A172 (cell line): ENCODE measurements around the gene ZBTB24. TPM values are rescaled to one million over a fixed set of nuclear protein-coding genes. Genes with fewer than 3 reads are reported as not detected.
A peak's percentile ranks its signal among the peaks of the same experiment; 100 is the strongest.
"Not testable (repeated sequence)": the region's sequence is repeated elsewhere in the genome, so short reads cannot be mapped to it uniquely, and the experiment has no call there.

Experiments
- DNase-seq: peaks from one replicate; pipeline ENCODE4 v3.0.0-alpha.2; 2015; ENCODE audit warnings: low spot score
- total RNA-seq: library from RNA; depleted of rRNA; stranded (reverse); fragments of >200 nt; shearing (Covaris generic); gene quantifications from 2 replicates; pipeline ENCODE4 v1.2.3, GENCODE V29; 2014

The ZBTB24 gene
- total RNA-seq, 1 experiment from 2014 or later: 9.8 TPM

GRCh38 chr6:109471105-109471810, 11.8 kb downstream of the ZBTB24 start:
- DNase-seq: no peak

- no peak for DNase-seq
Measured at GRCh38 chr6:109469591-109470189, 13.3 kb downstream of the ZBTB24 start.

DNA sequence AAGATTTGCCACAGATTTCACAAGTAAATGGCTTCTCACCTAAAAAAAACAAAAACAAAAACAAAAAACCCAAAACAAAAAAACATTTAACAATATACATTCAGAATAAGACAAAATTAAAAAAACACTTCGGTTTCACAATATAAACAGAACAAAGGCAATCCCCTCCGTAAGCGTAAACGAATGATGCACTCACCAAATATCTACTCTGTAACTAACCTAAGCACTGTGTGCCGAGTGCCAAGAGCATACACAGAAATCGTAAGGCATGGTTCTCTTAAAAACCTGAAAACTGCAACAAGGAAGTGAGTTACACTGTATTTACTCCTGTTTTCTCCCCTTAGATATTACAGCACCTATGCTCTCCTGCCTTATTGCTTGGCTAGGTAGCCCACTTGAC, 15.3 kb downstream of the ZBTB24 start:
- no peak for DNase-seq

GRCh38 chr6:109466212-109466923, 16.7 kb downstream of the ZBTB24 start:
- DNase-seq: no peak

DNA sequence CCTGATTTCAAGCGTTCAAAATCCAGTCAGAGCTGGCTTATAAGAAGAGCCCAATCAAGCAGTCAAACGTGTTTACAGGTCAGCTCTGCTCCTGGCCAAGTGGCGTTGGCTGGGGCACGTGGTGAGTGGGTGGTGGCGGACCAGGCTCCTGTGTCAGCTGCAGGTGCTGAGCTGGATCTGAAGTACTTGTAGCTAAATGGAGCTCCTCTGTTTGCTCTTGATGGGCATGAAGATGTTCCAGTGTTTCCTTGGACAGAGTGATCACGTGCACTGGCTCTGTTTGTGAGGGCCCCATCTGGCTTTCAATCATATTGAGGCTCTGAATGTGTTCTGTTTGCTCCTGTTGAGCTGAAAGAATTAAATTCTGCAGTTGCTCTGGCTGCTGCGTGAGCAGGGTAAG, 17.2 kb downstream of the ZBTB24 start:
- no peak for DNase-seq

DNA sequence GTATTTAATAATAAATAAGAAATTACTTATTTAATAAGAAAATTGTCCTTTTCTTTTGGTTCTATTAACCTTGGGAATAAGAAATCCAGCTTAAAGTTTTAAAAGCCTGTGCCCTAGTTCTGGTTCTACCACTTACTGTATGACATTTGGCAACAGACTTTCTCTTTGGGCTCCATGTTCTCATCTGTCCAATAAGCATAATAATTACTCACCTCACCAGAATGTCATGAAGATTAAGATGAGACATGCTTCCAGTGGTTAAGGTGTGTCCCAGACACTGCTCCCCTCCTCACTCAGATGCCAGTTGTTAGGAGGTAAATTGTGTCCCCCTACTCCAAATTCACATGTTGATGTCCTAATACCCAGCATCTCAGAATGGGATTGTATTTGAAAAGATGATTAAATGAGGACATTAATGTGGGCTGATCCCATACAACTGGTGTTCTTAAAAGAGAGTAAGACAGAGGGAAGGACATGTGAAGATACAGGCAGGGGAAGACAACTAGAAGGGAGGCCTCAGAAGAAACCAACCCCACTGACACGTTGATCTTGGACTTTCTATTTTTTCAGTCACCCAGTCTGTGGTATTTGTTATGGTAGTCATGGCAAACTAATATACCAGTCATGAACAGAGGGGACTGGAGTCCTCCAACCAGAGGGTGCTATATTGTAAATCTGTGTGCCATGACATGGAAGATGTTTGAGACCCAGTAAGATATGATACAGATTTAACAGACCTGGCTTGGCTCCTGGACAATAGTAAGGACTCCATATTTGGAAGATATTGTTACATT, 21.1 kb downstream of the ZBTB24 start:
- no peak for DNase-seq

DNA sequence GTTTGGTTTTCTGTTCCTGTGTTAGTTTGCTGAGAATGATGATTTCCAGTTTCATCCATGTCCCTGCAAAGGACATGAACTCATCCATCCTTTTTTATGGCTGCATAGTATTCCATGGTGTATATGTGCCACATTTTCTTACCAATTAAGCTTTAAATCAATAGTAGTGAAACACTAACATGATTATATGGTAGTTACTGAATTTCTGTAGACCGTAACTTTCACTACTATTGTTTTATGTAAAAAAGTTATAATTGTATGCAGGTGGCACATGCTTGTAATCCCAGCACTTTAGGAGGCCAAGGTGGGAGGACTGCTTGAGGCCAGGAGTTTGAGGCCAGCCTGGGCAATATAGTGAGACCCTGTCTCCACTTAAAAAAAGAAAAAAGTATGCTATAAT, 21.8 kb downstream of the ZBTB24 start:
- not testable (repeated sequence) for DNase-seq

DNA sequence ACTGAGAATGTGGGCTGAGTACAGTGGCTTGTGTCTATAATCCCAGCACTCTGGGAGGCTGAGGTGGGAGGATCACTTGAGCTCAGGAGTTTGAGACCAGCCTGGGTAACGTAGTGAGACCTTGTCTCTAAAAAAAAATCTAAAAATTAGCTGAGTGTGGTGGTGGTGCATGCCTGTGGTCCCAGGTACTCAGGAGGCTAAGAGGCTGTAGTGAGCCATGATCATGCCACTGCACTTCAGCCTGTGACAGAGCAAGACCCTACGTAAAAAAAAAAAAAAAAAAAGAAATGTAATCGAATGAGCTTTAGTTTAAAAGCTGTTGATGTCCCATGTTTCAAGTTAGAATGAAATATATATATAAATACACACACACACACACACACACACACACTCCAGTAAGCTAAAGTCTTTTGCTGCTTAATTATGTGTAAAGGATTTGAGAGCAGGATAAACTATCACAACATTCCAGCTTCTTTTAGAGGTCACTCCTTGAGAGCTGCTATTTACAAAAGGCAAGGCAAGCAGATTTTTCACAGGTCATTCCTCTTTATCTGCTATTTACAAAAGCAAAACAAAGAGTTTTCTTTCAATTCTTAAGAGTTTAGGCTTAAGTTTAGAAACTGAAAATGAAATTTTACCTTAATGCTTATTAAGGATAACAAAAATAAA, 22.7 kb downstream of the ZBTB24 start:
- no peak for DNase-seq

- no peak for DNase-seq
Measured at GRCh38 chr6:109458774-109459531, 24.1 kb downstream of the ZBTB24 start.

- no peak for DNase-seq
Measured at GRCh38 chr6:109457562-109457996, 25.4 kb downstream of the ZBTB24 start.

- DNase-seq: no peak
Measured at GRCh38 chr6:109456710-109457561, 26.1 kb downstream of the ZBTB24 start.

DNA sequence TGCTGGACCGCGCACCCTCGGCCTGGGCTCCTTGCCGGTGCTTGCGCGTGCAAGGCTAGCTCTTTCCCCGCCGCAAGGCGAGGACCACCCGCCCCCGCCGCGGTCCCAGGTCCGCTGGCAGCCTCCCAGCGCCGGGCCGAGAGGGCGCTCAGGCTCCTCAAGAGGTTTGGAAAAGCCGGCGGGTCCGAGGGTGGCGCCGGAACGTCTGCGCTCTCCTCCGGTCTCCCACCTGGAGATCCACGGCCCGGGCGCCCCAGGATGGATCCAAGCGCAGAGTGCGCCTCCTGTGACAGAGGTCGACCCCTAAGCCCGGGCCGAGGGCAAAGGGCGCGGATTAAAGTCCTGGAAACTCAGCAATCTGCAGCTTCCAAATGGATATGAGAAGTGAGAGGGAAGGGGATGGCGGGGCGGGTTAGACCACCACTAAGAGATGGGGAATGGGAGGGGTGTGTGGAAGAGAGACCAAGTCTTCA, 26.9 kb downstream of the ZBTB24 start:
- no peak for DNase-seq

DNA sequence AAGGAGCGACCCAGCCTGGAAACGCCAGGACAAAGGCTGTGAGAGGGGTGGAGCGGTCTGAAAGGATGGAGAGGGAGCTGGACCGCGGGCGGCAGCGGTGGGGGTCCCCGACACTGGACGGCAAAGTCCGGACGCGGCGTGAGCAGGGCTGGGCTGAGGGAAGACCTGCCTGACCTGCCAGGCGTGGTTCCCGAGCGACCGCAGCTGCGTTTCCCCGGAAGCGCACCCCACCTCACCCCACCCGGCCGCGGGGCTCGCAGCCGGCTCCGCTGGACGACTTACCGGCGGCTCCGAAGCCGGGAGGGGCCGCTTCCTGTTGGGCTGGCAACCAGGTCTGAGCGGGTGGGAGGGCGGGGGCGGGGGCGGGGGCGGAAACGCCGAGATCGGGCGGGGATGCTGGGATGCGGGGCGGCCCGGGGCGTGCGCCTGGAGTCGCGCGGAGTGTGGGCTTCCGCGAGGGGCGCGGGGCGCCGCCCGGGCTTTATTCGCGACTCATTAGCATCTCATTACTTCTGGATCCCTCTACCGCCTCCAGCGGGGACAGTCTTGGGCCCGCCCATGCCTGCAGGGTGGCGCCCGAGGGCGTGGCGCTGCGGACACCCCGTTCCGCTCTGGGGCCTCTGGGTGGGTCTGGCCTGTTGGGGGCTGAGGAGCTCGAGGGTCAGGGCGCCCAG, 27.4 kb downstream of the ZBTB24 start, which contains the start of gene MICAL1:
TSS of gene MICAL1 (minus strand) at position 336 of the 674 bp plus-strand sequence. CDS start 1,576 bp downstream, outside the sequence.
- DNase-seq: peak; percentile 66

DNA sequence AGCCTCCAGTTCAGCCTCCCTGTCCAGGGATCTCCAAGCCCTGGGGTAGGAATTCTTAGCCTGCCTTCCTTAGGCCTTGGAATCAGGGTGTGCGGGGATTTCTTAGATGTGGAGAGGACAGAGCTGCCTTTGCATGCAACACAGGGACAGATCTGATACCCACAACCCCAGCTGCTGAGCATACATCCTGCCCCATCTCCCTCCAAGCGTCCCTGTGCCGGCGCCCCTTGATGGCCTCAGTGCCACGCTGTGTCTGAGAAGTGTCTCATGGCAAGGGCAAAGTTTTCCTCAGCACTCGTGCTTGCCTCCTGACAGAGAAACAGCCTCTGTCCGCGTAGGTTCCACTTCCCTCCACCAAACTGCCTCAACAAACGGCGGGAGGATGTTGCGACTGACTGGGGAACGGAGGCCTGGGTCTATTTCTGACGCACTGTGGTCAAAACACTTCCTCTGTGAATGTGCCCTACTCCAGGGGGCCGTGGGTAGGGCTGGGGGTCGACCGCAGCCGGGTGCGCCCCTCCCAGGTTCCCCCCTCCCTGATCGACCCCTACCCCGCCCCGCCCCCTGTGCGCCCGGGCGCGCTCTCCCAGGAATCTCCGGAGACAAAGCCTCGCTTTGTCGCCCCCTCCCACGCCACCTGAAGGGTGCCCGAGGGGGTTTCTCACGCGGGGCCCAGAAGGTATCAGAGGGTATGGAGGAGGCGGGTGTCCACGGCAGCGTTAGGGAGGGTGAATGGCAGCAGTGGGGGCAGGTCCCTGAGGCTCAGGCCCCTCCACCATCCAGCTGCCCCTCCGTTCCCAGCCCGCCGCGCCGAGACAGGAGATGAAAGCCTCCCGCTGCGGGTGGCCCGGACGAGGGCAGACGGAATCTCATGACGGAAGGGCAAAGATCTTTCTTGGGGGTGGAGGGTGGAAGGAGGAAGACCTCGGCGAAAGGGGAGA, 28.3 kb downstream of the ZBTB24 start:
- peak; percentile 8 for DNase-seq

- peak; percentile 4 for DNase-seq
Measured at GRCh38 chr6:109453594-109454495, 29.2 kb downstream of the ZBTB24 start.

DNA sequence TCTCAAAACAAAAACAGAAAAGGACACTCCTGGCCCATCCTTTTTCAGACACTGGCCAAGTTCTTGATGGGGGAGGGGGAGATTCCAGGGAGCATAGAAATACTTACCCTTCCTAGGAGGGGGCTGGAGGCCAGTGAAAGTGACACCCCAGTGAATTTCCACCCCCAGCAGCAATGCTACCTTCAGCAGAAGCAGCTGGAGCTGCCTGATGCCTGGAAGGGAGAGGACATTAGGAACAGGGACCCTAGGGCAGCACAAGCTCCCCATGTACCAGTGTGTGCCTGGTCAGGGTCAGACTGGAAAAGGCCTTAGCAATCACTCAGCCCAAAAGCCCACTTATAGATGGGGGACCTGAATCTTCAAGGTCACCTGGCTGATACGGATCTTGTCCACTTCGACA, 29.9 kb downstream of the ZBTB24 start:
- no peak for DNase-seq

- no peak for DNase-seq
Measured at GRCh38 chr6:109452181-109452580, 30.8 kb downstream of the ZBTB24 start.
